Activated CD4-positive, alpha-beta memory T cell treated with anti-CD3 and anti-CD28 coated beads for 36 hours (primary cell): Measurements from ENCODE around the gene SLC15A3. TPM values are rescaled to one million over a fixed set of nuclear protein-coding genes. Genes with fewer than 3 reads are reported as not detected.

Experiments used
- CTCF ChIA-PET: fragments of 350-600 bp; sonication (Branson Sonifier 250); formaldehyde crosslinking; loops from one replicate; lab custom pipeline; 2021; ENCODE audit warnings: antibody characterized with exemption, inconsistent platforms; lab: Charles Lee
- POLR2A ChIA-PET: fragments of 350-600 bp; sonication (Branson Sonifier 250); formaldehyde crosslinking; loops from one replicate; lab custom pipeline; 2021; ENCODE audit warnings: antibody characterized with exemption; lab: Charles Lee
- DNase-seq: peaks from one replicate; pipeline ENCODE4 v3.0.0-alpha.2; 2020
- H3K27ac Mint-ChIP-seq: one replicate; pipeline ENCODE4 v1.8.0; 2021; ENCODE audit warnings: mixed read lengths
- H3K27me3 Mint-ChIP-seq: one replicate; pipeline ENCODE4 v1.8.0; 2021; ENCODE audit warnings: mixed read lengths
- H3K36me3 Mint-ChIP-seq: one replicate; pipeline ENCODE4 v1.8.0; 2021; ENCODE audit warnings: mixed read lengths
- H3K4me1 Mint-ChIP-seq: one replicate; pipeline ENCODE4 v1.8.0; 2021; ENCODE audit warnings: low read depth, mixed read lengths
- H3K4me3 Mint-ChIP-seq: one replicate; pipeline ENCODE4 v1.8.0; 2021; ENCODE audit warnings: mild to moderate bottlenecking, mixed read lengths
- H3K9me3 Mint-ChIP-seq: one replicate; pipeline ENCODE4 v1.8.0; 2021; ENCODE audit warnings: mixed read lengths
- intact Hi-C: fragments of 100-400 bp; cut with micrococcal nuclease; formaldehyde crosslinking; loops from one replicate; pipeline ENCODE4 v1.15.1; 2023
- total RNA-seq, 2 experiments: library from RNA; stranded (reverse); gene quantifications; one replicate each; pipeline ENCODE4 v1.2.3, GENCODE V29; 2021

The SLC15A3 gene
- total RNA-seq, 2 experiments from 2014 or later, result 1.3 to 1.8 TPM

GRCh38 chr11:60900673-60901404 lies 51.1 kb downstream of the SLC15A3 start:
- no peaks in the 10 kb centered on the region for H3K9me3 Mint-ChIP-seq
- no peak overlapping the region for H3K27ac Mint-ChIP-seq
- POLR2A ChIA-PET, result interaction anchor here (1.5 kb wide), 1 partner anchor 11 kb away, joined by 4 read pairs; no protein-coding TSS in a partner anchor
- no peak overlapping the region for H3K4me3 Mint-ChIP-seq
- no peak for DNase-seq
- no peaks in the 10 kb centered on the region for H3K27me3 Mint-ChIP-seq
- peaks cover 24% of the 10 kb centered on the region for H3K4me1 Mint-ChIP-seq
- CTCF ChIA-PET, result interaction anchor here (1.0 to 11.1 kb wide), 9 partner anchors 13 to 287 kb away, joined by 3 to 117 read pairs (median 6); partner anchors contain the start of gene TMEM109
- H3K36me3 Mint-ChIP-seq, result peaks cover 61% of the 10 kb centered on the region
- intact Hi-C loops, result no loop called here

- intact Hi-C loops, result loop anchor here (1.0 to 5.0 kb wide), 2 partner anchors 69 to 123 kb away; no protein-coding TSS in a partner anchor
- Mint-ChIP-seq H3K27ac (no peak overlapping the region), H3K4me3 (no peak overlapping the region), H3K36me3 (peaks cover 68% of the 10 kb centered on the region), H3K9me3 (no peaks in the 10 kb centered on the region), H3K4me1 (peaks cover 17% of the 10 kb centered on the region), H3K27me3 (no peaks in the 10 kb centered on the region)
- POLR2A ChIA-PET, result no interaction called here
- CTCF ChIA-PET, result interaction anchor here (0.6 to 11.1 kb wide), 25 partner anchors 9 to 504 kb away, joined by 3 to 117 read pairs (median 4); partner anchors contain the start of genes CCDC86 and TMEM109
- DNase-seq, result no peak
Observed at GRCh38 chr11:60899977-60900376, 52.0 kb downstream of the SLC15A3 start.

GRCh38 chr11:60899046-60899936 lies 52.7 kb downstream of the SLC15A3 start:
- ChIA-PET POLR2A (no interaction called here), CTCF (interaction anchor here (0.6 to 11.1 kb wide), 33 partner anchors 8 to 504 kb away, joined by 3 to 117 read pairs (median 4); partner anchors contain the start of genes CCDC86 and TMEM109)
- no peak overlapping the region for H3K4me3 Mint-ChIP-seq
- H3K9me3 Mint-ChIP-seq, result no peaks in the 10 kb centered on the region
- H3K27ac Mint-ChIP-seq, result no peak overlapping the region
- H3K27me3 Mint-ChIP-seq, result no peaks in the 10 kb centered on the region
- peaks cover 69% of the 10 kb centered on the region for H3K36me3 Mint-ChIP-seq
- intact Hi-C loops, result loop anchor here (1.0 to 5.0 kb wide), 2 partner anchors 68 to 122 kb away; no protein-coding TSS in a partner anchor
- peaks cover 11% of the 10 kb centered on the region for H3K4me1 Mint-ChIP-seq
- DNase-seq, result no peak

DNA sequence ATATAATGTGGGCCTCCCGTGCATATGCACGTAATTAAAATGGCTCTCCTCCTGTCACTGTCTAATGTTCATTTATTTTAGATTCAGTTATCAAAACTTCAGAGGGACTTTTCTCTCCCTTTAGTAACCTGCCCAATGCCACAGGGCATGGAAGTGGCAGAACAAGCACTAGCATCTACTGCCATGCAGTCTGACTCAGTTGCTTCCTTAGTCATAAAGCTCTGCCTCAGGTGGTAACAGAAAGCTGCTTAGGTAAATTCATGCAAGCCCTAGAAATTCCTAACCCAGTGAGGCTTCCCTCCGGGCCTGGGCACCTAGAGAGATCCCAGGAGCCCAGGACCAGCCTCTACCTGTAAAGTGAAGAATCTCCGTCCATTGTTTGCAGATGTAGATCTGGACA lies 54.5 kb downstream of the SLC15A3 start:
- POLR2A ChIA-PET, result no interaction called here
- no peak overlapping the region for H3K4me3 Mint-ChIP-seq
- H3K27me3 Mint-ChIP-seq, result no peaks in the 10 kb centered on the region
- CTCF ChIA-PET, result interaction anchor here (1.1 to 11.1 kb wide), 5 partner anchors 10 to 122 kb away, joined by 3 to 117 read pairs (median 3); no protein-coding TSS in a partner anchor
- H3K4me1 Mint-ChIP-seq, result no peaks in the 10 kb centered on the region
- intact Hi-C loops, result loop anchor here (5.0 kb wide), 1 partner anchor 120 kb away; no protein-coding TSS in a partner anchor
- H3K36me3 Mint-ChIP-seq, result peaks cover 68% of the 10 kb centered on the region
- no peak overlapping the region for H3K27ac Mint-ChIP-seq
- H3K9me3 Mint-ChIP-seq, result no peaks in the 10 kb centered on the region
- DNase-seq, result no peak

DNA sequence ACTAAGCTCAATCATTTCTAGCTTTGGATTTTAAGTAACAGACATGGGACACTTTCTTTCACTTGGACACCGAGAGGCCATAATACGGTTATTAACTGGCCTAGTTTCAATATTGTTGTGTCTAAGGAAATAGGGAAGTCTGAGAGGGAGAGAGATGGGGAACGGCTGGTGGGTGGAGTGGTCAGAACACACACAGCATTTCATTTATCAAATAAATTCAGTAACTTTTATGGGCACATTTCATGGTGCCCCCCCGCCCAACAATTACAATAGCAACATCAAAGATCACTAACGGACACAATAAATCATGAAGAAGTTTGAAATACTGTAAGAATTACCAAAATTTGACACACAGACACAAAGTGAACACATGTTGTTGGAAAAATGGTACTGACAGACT lies 56.3 kb downstream of the SLC15A3 start:
- intact Hi-C loops, result loop anchor here (5.0 kb wide), 1 partner anchor 118 kb away; no protein-coding TSS in a partner anchor
- H3K9me3 Mint-ChIP-seq, result no peaks in the 10 kb centered on the region
- no peak overlapping the region for H3K27ac Mint-ChIP-seq
- H3K4me3 Mint-ChIP-seq, result no peak overlapping the region
- H3K36me3 Mint-ChIP-seq, result peaks cover 59% of the 10 kb centered on the region
- ChIA-PET CTCF (interaction anchor here (1.8 to 1.9 kb wide), 2 partner anchors 8 to 65 kb away, joined by 7 to 8 read pairs; no protein-coding TSS in a partner anchor), POLR2A (interaction anchor here (1.0 kb wide), 1 partner anchor 10 kb away, joined by 3 read pairs; the partner anchor contains the start of gene PRPF19)
- H3K4me1 Mint-ChIP-seq, result no peaks in the 10 kb centered on the region
- H3K27me3 Mint-ChIP-seq, result no peaks in the 10 kb centered on the region
- DNase-seq, result no peak

DNA sequence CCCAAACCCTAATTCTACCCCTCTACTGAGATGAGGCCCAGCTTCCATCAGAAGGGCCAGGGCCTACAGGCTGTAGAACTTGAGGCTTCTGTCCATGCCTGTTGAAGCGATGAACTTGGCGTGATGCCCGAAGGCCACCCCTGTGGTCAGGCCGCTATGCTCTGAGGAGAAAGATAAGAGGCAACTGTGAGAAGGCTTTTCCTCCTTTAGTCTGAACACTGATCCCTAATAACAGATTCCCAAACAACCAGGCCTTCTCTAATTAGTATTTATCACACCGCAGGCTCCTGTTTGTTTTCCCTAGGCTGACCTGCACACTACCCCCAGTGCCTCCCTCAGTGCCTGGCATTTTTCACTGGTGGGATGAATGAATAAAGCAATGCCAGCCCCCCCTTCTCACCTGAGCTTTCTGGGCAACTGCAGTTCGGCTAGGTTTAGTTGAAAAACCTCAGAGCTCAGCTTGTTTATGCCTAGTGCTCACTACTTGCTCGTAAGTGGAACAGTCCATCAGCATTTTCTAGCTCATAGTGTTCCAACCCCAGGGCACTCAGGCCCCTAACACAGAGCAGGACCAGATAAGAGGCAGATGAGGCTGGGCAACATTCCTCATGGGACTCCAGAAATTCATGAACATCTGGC lies 60.8 kb downstream of the SLC15A3 start:
- no peak for DNase-seq
- H3K27me3 Mint-ChIP-seq, result no peaks in the 10 kb centered on the region
- no peak overlapping the region for H3K4me3 Mint-ChIP-seq
- intact Hi-C loops, result no loop called here
- no peaks in the 10 kb centered on the region for H3K9me3 Mint-ChIP-seq
- H3K4me1 Mint-ChIP-seq, result no peaks in the 10 kb centered on the region
- H3K27ac Mint-ChIP-seq, result no peak overlapping the region
- POLR2A ChIA-PET, result interaction anchor here (0.6 kb wide), 1 partner anchor 41 kb away, joined by 3 read pairs; no protein-coding TSS in a partner anchor
- H3K36me3 Mint-ChIP-seq, result peaks cover 45% of the 10 kb centered on the region
- CTCF ChIA-PET, result interaction anchor here (0.6 to 3.6 kb wide), 3 partner anchors 8 to 60 kb away, joined by 4 to 24 read pairs (median 4); no protein-coding TSS in a partner anchor

GRCh38 chr11:60890696-60891095 lies 61.3 kb downstream of the SLC15A3 start:
- Mint-ChIP-seq H3K4me3 (no peak overlapping the region), H3K27me3 (no peaks in the 10 kb centered on the region), H3K27ac (no peak overlapping the region), H3K9me3 (no peaks in the 10 kb centered on the region), H3K36me3 (peaks cover 44% of the 10 kb centered on the region), H3K4me1 (no peaks in the 10 kb centered on the region)
- intact Hi-C loops, result no loop called here
- DNase-seq, result no peak
- POLR2A ChIA-PET, result interaction anchor here (0.6 kb wide), 1 partner anchor 41 kb away, joined by 3 read pairs; no protein-coding TSS in a partner anchor
- CTCF ChIA-PET, result interaction anchor here (0.6 to 3.6 kb wide), 3 partner anchors 9 to 59 kb away, joined by 4 to 24 read pairs (median 4); no protein-coding TSS in a partner anchor

- intact Hi-C loops, result no loop called here
- no peaks in the 10 kb centered on the region for H3K4me1 Mint-ChIP-seq
- no peak overlapping the region for H3K4me3 Mint-ChIP-seq
- no peaks in the 10 kb centered on the region for H3K9me3 Mint-ChIP-seq
- POLR2A ChIA-PET, result interaction anchor here (1.3 kb wide), 1 partner anchor 12 kb away, joined by 4 read pairs; no protein-coding TSS in a partner anchor
- peaks cover 43% of the 10 kb centered on the region for H3K36me3 Mint-ChIP-seq
- DNase-seq, result no peak
- H3K27me3 Mint-ChIP-seq, result no peaks in the 10 kb centered on the region
- no peak overlapping the region for H3K27ac Mint-ChIP-seq
- CTCF ChIA-PET, result interaction anchor here (0.7 to 3.6 kb wide), 4 partner anchors 9 to 73 kb away, joined by 3 to 24 read pairs (median 10); no protein-coding TSS in a partner anchor
Observed at GRCh38 chr11:60889869-60890311, 62.1 kb downstream of the SLC15A3 start.

GRCh38 chr11:60887556-60887955 lies 64.4 kb downstream of the SLC15A3 start:
- Mint-ChIP-seq H3K36me3 (peaks cover 40% of the 10 kb centered on the region), H3K27ac (no peak overlapping the region), H3K27me3 (no peaks in the 10 kb centered on the region), H3K4me3 (no peak overlapping the region), H3K4me1 (no peaks in the 10 kb centered on the region), H3K9me3 (no peaks in the 10 kb centered on the region)
- CTCF ChIA-PET, result interaction anchor here (0.9 to 2.9 kb wide), 16 partner anchors 9 to 112 kb away, joined by 3 to 100 read pairs (median 6); partner anchors contain the start of gene PRPF19
- intact Hi-C loops, result loop anchor here (1.0 kb wide), 1 partner anchor 56 kb away; no protein-coding TSS in a partner anchor
- DNase-seq, result peak; percentile 47
- POLR2A ChIA-PET, result interaction anchor here (1.2 kb wide), 1 partner anchor 15 kb away, joined by 5 read pairs; no protein-coding TSS in a partner anchor
